ENCODE measurements around the gene AUP1.

- TF ChIP-seq, protein P1, sequence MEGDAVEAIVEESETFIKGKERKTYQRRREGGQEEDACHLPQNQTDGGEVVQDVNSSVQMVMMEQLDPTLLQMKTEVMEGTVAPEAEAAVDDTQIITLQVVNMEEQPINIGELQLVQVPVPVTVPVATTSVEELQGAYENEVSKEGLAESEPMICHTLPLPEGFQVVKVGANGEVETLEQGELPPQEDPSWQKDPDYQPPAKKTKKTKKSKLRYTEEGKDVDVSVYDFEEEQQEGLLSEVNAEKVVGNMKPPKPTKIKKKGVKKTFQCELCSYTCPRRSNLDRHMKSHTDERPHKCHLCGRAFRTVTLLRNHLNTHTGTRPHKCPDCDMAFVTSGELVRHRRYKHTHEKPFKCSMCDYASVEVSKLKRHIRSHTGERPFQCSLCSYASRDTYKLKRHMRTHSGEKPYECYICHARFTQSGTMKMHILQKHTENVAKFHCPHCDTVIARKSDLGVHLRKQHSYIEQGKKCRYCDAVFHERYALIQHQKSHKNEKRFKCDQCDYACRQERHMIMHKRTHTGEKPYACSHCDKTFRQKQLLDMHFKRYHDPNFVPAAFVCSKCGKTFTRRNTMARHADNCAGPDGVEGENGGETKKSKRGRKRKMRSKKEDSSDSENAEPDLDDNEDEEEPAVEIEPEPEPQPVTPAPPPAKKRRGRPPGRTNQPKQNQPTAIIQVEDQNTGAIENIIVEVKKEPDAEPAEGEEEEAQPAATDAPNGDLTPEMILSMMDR (IDR thresholded peaks at IDR 0.05) = no peak
- TF ChIP-seq POLR2A (IDR thresholded peaks at IDR 0.05) = no peak
- no peak for TF ChIP-seq POLR2AphosphoS5 (IDR thresholded peaks at IDR 0.05)
Measured at GRCh38 chr2:74504591-74504990, 24.9 kb downstream of the AUP1 start.

Data from gastroesophageal sphincter (tissue), 3 donors.